GM21526 (cell line): Measurements from ENCODE around the gene ONECUT1.

Source experiments
- ATAC-seq: cut with Tn5 transposase; IDR thresholded peaks from one replicate; pipeline ENCODE4 v1.9.1; 2021; ENCODE audit warnings: moderate library complexity; ENCODE audit not compliant: unreplicated experiment, low FRiP score

Gene ONECUT1

DNA sequence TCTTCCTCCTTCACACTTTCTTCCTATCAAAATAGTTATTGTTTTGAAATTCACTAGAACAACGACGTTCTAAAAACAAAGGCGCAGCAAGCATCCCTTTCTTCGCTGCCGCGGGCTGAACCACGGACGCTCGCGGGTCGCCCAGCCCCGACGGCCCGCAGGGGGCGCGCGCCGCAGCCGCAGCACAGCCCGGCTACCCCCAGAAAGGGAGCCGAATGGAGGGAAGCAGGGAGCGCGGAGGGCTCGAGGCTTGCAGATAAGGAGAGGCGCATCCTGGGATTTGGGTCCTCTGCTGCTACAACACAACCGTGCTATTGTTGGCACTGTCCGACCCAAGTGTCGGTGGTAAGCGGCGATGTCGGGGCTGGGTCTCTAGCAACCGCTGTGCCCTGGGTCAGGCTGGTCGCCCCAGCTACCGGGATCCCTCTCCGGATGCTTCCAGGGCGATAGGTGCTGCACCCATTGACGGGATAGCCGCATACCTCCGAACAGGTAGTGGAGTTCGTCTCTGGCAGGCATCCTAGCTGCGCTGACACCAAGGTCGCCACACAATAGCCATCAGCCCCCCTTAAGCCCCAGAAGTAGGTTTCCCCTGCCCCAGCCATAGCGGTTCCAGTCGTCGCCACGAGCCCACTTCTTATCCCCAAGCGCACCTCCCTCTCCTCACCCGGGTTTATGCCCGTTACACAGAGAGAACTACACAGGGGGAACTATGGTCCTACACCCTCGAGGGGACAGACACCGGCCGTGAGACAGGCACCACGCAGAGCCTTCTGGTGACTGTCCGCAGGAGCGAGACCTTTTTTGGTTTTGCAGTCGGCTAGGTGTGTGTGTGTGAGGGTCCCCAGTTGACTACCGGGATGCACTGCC lies 6.0 kb downstream of the ONECUT1 start:
- no peak for ATAC-seq

DNA sequence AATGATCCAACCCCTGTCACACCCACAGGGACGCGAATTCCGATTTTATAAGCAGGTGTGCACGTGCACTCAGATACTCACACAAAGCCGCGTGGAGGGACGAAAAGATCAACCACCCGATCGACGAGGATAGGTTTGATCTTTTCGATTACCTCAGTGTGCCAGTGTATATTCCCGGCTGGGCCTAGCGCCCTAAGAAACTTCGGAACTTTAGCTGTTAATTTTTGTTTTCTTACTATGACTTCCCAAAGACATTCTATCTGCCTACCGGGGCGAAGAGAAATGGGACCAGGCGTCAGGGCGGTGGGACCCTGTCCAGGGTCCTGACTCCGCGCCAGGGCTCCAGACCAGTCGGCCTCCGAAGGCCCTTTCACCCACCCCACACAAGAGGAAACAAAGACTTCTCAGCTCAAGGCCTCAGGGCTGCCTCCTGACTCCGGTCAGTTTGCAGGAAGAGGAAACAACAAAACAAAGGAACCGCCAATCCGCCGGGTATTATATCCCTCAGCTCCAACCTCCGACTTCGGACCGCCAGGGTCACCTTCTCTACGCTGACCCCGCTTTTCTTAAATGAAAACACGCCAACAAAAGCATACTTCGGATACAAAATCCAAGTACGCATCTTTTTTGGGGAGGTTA lies 6.8 kb downstream of the ONECUT1 start:
- ATAC-seq: no peak

DNA sequence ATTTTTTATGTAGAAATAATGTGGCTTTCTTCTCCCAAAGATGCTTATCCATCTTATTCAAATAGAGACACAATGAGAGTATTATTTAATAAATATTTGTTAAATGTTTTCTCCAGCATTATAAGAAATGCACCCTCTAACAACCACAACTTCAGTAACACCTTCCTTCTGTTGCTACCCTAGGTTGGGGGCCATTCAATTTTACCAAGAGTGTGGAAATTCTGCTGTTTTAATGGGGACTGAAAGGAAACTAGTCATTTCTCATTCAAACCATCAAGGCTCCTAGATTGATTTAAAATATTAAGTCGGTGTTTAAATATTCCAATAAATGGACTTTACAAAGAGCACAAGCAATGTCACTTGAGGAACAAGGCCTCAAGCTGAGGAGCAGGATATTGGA lies 7.6 kb downstream of the ONECUT1 start:
- ATAC-seq: no peak

DNA sequence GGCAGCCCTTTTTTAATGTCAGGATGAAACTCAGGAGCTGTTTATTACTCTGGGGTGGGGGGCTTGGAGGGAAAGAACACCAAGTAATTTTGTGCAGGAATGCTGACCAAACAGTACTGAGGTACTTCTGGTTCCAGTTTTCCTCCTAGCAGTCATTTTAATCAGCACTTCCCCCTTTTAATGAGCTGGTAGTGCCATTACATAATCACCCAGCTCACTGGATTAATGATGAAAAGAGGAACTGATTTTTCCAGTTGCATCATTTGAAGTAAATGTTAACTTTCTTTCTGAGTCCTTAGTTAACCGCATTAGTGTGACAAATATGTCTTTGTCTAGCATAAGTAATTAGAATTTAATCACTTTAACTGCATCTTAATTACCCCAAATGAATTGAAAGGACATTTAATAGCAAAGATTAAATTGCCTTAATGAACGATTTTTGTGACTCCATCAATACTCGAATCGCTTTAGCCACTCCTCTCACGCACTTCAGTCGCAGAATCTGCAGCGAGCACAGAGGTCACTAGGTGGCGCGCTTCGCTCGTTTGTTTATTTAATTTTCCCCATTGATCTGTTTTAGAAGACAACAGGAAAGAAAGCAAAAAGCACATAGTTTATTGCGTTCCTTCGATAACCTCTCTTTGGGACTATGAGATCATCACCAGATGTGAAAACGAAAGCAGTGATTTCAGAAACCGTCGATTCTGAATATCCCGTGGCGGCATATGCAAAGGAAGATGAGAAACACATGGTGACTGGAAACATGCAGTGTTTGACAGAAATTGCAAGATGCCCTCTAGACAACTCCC lies 9.8 kb downstream of the ONECUT1 start:
- peak; percentile 67 for ATAC-seq

DNA sequence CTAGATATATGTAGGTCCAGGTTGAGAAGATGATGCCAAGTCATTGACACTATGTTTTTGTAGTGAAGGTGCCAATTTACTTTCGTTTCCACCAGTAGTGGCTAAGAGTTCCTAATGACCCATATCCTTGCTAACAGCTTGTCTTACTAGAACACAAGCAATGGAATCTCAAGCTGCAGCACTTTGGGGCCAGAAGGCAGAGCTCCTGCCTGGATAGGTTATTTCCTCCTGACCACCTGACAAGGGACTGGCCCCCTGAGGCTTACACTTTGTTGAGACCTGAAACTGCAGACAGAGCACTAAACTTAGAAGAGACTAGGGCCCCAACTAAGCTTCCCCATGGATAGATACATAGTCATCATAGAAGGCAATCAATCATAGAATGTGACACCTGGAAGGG lies 11.7 kb downstream of the ONECUT1 start:
- ATAC-seq: no peak

DNA sequence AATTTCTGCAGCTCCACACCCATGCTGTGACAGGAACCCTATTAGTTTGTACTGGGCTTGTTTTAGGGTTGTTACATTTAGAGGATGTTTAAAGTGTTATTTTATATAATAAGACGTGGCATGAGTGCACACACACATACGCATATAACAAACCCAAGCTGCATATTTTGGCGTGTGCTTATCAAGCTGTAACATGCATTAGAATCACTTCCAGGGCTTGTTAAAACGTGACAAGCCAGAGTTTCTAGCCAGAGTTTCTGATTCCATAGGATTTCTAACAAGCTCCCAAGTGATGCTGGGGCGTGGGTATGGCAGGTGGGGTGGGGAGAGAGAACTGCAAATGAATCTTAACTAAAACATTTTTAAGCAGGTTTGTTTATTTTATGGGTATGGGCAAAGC lies 17.4 kb downstream of the ONECUT1 start:
- ATAC-seq: no peak

DNA sequence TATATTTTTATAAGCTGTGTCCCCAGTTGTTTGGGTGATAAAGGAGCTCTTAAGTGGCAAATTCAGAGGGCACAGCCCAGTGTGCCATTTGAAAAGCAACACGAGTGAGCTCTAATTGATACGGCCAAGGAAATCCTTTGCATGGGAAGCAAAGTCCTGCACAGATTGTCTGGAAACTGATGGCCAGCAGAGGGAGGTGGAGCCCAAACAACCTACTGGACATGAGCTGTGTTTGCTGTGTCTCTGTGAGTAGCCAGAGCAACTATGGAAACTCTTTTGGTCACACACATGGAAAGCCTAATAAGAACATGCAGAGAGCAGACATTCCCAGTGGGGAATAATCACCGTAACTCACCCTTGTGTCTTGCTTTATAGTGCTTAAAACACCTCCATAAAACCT lies 24.4 kb downstream of the ONECUT1 start:
- ATAC-seq: no peak

DNA sequence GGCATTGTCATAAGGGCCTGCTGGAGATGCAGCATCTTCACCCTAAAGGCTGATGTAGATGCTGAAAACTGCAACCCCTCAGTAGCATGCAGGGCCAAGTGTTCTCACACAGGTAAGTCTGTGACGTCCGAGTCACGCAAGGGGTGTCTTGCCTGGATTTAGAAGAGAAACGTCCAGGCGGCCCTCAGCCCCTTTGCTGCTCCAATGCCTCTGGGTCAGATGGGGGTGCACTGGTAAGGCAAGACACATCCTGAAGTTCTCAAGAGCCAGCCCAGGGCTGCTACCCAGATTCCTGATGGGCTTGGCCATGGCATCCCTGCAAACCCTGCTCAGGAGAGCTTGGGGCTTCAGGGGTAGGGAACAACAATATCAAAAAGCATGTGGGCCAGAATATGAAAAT lies 25.4 kb downstream of the ONECUT1 start:
- no peak for ATAC-seq

DNA sequence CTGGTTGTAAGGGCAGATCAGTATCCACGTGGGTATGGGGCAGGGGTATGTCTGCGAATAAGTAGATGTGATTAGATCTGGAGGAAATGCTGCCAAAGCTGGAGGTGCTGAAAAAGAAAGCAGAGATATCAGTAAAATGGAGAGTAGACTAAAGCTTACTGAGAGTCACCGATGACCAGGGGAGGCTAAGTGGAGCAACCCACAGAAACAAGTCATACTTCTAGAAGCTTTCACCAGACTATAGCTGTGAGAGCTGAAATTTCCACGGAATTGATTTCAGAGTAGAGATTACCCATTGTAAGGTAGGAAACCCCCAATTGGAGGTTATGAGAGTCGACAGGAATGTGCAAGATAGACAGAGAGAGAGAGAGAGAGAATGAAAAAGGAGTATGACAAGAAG lies 27.5 kb downstream of the ONECUT1 start:
- no peak for ATAC-seq

DNA sequence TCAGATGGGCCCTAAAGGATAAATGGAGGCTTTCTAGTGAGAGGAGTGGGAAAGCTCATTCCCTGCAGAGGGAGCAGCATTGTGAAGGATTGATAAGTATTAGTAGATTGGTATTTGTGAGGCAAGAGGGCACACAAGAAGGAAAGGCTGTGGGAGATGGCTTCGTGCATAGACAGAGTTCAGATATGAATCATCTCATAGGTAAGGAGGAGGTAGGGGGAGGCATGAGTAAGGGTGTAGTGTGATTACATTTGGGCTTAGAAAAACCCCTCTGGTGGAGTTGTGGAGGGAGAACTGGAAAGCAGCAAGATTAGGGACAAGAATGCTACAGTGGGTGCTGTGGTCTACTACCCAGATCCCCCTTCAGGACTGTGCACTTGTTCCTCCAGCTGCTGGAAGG lies 29.6 kb downstream of the ONECUT1 start:
- no peak for ATAC-seq

DNA sequence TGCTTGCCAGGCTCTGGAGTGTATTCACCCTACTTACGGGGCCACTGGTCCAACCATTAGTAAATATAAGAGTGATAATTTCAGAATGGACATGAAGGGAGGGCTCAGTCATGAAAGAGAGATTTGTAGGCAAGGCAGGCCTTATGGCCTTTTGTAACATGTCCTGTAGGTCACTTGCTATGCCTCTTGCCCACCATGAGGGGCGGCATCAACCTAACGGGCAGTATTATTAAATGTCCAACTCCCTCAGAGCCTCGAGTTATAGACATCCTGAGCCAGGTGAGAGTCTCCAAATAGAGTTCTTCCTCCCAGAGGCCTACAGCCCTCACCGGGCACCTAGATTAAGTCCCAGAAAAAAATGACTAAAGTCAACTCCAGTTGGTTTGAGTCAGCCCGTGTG lies 30.2 kb downstream of the ONECUT1 start:
- ATAC-seq: no peak

DNA sequence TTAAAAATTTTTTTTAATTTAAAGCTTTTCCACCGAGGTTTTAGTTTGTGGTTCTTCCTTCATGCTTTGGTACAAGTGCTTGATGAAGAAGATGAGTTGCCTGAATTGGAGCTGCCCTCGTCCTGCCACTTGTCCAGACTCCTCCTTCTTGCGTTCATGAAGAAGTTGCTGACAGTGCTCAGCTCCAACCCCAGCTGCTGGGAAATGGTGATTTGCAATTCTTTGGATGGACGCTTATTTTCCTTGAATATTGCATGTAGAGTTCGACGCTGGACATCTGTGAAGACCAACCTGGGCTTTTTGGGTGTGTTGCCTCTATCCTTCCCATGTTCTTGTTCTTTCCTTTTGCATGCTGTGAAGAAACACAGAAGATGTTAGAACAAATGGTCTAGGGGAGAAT lies 32.6 kb downstream of the ONECUT1 start:
- no peak for ATAC-seq

DNA sequence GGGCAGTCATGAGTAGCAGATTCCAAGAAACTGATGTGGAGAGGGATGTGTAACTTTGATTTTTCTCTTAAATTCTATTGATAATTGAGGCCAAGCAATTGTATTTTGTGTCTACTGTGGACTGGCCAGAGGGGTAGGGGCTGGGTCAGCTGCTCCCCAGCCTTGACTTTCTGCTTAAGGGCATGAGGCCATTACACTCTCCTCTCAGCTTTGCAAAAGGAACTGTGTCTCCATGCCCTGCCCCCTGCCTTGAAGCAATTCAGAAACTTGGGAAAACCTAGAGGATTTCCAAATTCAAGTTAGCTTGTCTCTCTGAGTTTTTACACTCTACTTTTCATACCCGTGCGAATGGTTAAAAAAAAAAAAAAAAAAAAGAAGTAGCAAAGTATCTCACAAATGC lies 38.6 kb downstream of the ONECUT1 start:
- no peak for ATAC-seq

DNA sequence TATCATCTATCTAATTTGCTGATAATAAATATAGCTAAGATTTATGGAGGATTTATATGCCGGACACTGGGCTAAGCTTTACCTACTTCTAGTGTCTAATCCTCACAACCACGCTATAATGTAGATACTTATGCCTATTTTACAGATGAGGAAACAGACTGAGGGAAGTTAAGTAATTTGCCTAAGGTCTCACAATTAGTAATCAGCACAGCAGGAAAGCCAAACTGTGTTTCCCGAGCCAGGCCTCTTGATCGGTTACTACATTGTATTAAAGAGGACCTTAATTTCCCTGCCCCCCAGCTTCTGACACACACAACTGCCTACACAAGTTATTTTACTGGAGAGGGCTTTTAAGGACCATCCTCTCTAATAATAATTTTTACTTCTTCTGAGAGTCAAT lies 40.9 kb downstream of the ONECUT1 start:
- ATAC-seq: peak; percentile 81

DNA sequence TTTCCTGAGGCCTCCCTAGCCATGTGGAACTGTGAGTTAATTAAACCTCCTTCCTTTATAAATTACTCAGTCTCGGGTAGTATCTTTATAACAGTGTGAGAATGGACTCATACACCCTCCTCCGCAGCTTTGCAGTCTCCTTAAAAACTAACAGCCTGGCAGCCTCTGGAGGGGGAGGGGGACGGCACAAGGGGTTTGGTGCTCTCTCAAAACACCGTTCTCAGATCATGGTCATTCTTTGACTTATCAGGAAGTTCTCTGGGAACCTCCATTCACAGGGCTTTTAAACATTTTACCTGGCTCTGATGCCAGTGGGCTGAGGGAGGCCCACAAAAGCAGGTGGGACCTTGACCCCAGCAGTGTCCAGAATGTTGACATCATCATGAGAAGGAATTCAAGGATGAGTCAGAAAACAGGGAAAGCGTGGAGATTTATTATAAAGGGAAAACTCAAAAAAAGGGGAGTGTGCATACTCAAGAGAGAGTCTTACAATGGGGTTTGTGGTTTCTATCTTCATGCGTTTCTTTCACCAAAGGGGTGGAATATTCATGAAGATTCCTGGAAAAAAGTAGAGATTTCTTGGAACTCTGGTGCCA lies 43.9 kb downstream of the ONECUT1 start:
- ATAC-seq: no peak

DNA sequence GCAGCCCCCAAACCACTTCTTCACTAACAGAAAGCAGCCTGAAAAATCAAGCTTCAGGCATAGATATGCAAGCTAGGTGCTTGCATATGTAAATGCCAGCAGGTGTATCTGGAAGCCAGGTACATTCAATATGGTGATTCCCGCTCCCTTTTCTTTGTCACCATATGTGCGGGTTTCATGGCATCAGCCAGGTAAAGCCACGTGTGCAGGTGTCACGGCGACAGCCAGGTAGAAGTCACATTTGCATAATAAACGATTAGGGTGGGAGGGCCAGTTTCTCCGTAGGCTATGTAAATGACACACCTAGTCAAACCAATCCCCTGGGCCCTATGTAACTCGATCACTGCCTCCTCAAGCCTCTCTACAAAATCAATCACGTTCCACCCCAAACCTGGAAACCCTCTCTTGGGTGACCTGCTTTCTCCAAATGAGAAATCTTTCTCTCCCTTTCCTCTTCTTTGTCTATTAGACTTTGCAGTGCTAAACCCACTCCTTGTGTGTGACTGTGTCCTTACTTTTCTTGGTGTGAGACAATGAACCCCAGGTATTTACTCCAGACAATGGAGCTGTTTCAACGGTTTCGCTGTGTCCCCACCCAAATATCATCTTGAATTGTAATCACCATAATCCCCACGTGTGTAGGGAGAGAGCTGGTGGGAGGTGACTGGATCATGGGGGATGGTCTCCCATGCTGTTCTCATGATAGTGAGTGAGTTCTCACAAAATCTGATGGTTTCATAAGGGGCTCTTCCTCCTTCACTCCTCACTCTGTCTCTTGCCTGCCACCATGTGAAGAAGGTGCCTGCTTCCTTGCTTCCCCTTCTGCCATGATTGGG lies 44.6 kb downstream of the ONECUT1 start:
- no peak for ATAC-seq

DNA sequence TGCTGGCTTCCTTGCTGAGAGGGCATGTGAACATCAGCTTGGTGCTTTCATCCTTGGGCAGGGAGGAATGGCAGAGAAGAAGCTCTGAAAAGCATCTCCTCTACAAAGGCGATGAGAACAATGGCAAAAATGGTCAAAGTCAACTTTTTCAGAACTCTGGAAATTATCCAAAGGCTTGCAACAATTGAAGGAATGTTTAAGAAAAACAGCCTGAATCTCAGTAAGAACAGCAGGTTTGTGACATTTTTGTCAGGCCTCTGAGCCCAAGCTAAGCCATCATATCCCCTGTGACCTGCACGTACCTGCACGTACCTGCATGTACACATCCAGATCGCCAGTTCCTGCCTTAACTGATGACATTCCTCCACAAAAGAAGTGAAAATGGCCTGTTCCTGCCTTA lies 51.8 kb downstream of the ONECUT1 start:
- ATAC-seq: no peak

DNA sequence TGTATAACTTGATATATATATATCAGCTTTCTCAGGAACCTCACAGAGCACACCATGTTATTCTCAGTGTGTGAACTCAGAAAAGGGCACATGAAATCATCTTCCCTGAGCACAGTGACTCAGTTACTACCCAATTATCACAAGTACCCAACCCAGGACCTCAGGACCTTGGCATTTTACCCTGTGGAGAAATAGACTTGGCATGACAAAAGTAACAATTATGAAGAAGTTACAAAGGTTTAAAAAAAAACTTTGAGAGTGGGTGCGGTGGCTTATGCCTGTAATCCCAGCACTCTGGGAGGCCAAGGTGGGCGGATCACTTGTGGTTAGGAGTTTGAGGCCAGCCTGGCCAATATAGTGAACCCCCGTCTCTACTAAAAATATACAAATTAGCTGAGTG lies 52.4 kb downstream of the ONECUT1 start:
- ATAC-seq: no peak

DNA sequence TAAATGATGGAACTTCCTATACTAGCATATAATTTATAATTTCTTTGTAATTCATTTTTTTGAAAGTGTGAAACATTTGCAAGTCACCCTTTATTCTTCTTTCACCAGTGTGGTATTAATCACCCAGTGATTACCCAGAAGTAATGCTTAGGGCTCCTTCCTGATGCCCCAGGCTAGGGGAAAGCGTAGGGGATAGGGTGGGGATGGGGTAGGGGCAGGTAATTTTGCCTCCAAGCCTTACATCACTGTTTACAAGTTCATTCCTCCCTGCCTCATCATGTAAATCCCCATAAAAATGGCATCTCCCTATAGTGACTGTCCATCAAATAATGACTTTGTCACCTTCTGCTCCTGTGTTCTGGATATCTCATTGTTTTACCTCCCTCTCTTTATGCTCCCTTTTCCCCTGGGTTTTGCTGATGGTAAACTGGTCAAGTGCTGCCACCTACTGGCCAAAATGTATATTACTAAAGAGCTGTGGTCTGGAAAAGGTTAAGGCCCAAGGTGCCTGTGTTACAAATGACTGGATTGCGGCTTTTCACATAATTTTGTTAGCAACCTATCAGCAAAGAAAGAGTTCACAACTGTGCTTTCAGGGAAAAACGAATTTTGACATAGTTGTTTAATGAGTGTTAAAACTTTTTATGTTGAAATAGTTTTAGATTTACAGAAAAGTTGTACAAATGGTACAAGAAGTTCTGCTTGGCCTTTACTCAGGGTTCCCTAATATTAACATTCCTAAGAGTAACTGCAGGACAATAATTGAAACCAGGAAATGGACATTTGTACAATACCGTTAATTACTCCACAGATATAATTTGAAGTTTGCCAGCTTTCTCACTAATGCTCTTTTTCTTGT lies 54.7 kb downstream of the ONECUT1 start:
- peak; percentile 67 for ATAC-seq
